ENCODE data around the gene TMEFF2. TPM values are rescaled to one million over a fixed set of nuclear protein-coding genes. Genes with fewer than 3 reads are reported as not detected.

Gene TMEFF2
- total and polyA plus RNA-seq, 2 donors (not counting 1 experiment from before 2014, with no cell fraction given) = not detected

DNA sequence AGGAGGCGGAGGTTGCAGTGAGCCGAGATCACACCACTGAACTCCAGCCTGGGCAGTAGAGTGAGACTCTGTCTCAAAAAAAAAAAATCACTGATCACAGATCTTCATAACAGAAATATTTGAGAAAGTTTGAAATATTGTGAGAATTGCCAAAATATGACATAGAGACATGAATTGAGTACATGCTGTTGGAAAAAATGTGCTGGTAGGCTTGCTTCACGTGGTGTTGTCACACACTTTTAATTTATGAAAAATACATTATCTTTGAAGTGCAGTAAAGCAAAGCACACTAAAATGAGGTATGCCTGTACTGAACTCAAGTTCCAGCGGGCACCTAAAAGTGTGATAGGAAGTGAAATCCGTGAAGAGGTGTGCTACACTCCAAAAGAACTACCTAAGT is 152.6 kb downstream of the TMEFF2 start:
- ChIA-PET POLR2A (no interaction called here), CTCF (no interaction called here)
- TF ChIP-seq, protein P1, sequence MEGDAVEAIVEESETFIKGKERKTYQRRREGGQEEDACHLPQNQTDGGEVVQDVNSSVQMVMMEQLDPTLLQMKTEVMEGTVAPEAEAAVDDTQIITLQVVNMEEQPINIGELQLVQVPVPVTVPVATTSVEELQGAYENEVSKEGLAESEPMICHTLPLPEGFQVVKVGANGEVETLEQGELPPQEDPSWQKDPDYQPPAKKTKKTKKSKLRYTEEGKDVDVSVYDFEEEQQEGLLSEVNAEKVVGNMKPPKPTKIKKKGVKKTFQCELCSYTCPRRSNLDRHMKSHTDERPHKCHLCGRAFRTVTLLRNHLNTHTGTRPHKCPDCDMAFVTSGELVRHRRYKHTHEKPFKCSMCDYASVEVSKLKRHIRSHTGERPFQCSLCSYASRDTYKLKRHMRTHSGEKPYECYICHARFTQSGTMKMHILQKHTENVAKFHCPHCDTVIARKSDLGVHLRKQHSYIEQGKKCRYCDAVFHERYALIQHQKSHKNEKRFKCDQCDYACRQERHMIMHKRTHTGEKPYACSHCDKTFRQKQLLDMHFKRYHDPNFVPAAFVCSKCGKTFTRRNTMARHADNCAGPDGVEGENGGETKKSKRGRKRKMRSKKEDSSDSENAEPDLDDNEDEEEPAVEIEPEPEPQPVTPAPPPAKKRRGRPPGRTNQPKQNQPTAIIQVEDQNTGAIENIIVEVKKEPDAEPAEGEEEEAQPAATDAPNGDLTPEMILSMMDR (IDR thresholded peaks at IDR 0.05) = no peak
- TF ChIP-seq EZH2 (IDR thresholded peaks at IDR 0.05; ENCODE audit: borderline replicate concordance, insufficient read depth, low read depth, low read length, poor library complexity, severe bottlenecking) = no peak
- H3K4me1 ChIP-seq (ENCODE audit: control insufficient read depth in 2 of 2, insufficient read depth in 2 of 2, low read length in 2 of 2) = no peaks in the 10 kb centered on the region
- no peak overlapping the region for H3K4me3 Mint-ChIP-seq
- no peak overlapping the region for H3K4me3 ChIP-seq (ENCODE audit: control extremely low read depth in 1 of 5, extremely low read depth in 1 of 5, insufficient read depth in 1 of 5, low read depth in 2 of 5, low read length in 4 of 5)
- H2AFZ ChIP-seq (ENCODE audit: insufficient read depth, low read depth, low read length, poor library complexity, severe bottlenecking) = no peak overlapping the region
- no peak overlapping the region for H3K4me2 ChIP-seq (replicated peaks; ENCODE audit: low read depth, low read length, poor library complexity, severe bottlenecking)
- no peaks in the 10 kb centered on the region for H3K36me3 ChIP-seq (replicated peaks in 1 of 2; ENCODE audit: control extremely low read depth in 1 of 2, control insufficient read depth in 1 of 2, extremely low read depth in 1 of 2, insufficient read depth in 2 of 2, low read length in 1 of 2)
- H3K4me1 Mint-ChIP-seq = no peaks in the 10 kb centered on the region
- H3K79me2 ChIP-seq (ENCODE audit: control insufficient read depth, insufficient read depth, low read length) = no peaks in the 10 kb centered on the region
- intact Hi-C loops (cut with micrococcal nuclease) = no loop called here
- no peak overlapping the region for H3K27ac Mint-ChIP-seq
- no peaks in the 10 kb centered on the region for H3K27me3 Mint-ChIP-seq
- no peaks in the 10 kb centered on the region for H3K27me3 ChIP-seq (replicated peaks in 1 of 4; ENCODE audit: control extremely low read depth in 1 of 4, control insufficient read depth in 3 of 4, insufficient read depth in 4 of 4, low read length in 3 of 4)
- H3K27ac ChIP-seq (ENCODE audit: low read length in 2 of 2) = no peak overlapping the region
- WGBS (ENCODE audit: insufficient coverage) = no CpG with 5 or more reads among the region's 5 CpGs
- no peak overlapping the region for H3K9ac ChIP-seq (ENCODE audit: low read length)
- ATAC-seq (ENCODE audit: low read depth) = no peak
- H4K20me1 ChIP-seq (ENCODE audit: control insufficient read depth, insufficient read depth, low read length, poor library complexity, severe bottlenecking) = no peaks in the 10 kb centered on the region
- no peaks in the 10 kb centered on the region for H3K9me3 Mint-ChIP-seq (ENCODE audit: insufficient read depth)
- no peak for DNase-seq
- H3K9me3 ChIP-seq (ENCODE audit: control extremely low read depth in 1 of 3, control insufficient read depth in 2 of 3, insufficient read depth in 1 of 3, low read length in 2 of 3) = peaks cover 0 to 1% (median 0%) of the 10 kb centered on the region in 3 donors

DNA sequence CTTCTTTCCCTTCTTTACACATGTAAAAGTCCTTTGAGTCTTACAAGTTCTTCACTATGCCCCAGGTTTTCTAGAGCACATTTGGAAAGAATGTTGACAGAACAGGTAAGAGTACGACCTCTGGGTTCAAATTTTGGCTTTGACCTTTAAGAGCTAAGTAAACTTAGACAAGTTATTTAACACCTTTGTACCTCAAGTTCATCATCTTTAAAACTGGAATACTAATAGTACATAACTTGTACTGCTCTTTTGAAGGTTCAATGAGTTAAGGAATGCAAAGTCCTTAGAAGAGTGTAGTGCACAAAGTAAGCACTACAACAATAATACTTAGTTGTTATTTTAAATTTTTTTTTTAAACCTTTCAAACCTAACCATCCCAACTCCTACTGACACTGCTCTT is 156.6 kb downstream of the TMEFF2 start:
- TF ChIP-seq, protein P1 (IDR thresholded peaks at IDR 0.05) = no peak
- TF ChIP-seq EZH2 (IDR thresholded peaks at IDR 0.05; ENCODE audit: borderline replicate concordance, insufficient read depth, low read depth, low read length, poor library complexity, severe bottlenecking) = no peak
- ATAC-seq (ENCODE audit: low read depth) (no peak), DNase-seq (no peak)
- Mint-ChIP-seq H3K4me3 (no peak overlapping the region), H3K9me3 (ENCODE audit: insufficient read depth) (no peaks in the 10 kb centered on the region), H3K27ac (no peak overlapping the region), H3K27me3 (no peaks in the 10 kb centered on the region), H3K4me1 (no peaks in the 10 kb centered on the region)
- Histone ChIP-seq H3K4me1 (ENCODE audit: control insufficient read depth in 2 of 2, insufficient read depth in 2 of 2, low read length in 2 of 2) (no peaks in the 10 kb centered on the region), H3K27me3 (replicated peaks in 1 of 4; ENCODE audit: control extremely low read depth in 1 of 4, control insufficient read depth in 3 of 4, insufficient read depth in 4 of 4, low read length in 3 of 4) (no peaks in the 10 kb centered on the region), H4K20me1 (ENCODE audit: control insufficient read depth, insufficient read depth, low read length, poor library complexity, severe bottlenecking) (no peaks in the 10 kb centered on the region), H3K27ac (ENCODE audit: low read length in 2 of 2) (no peak overlapping the region), H3K4me2 (replicated peaks; ENCODE audit: low read depth, low read length, poor library complexity, severe bottlenecking) (no peak overlapping the region), H2AFZ (ENCODE audit: insufficient read depth, low read depth, low read length, poor library complexity, severe bottlenecking) (no peak overlapping the region), H3K79me2 (ENCODE audit: control insufficient read depth, insufficient read depth, low read length) (no peaks in the 10 kb centered on the region), H3K4me3 (ENCODE audit: control extremely low read depth in 1 of 5, extremely low read depth in 1 of 5, insufficient read depth in 1 of 5, low read depth in 2 of 5, low read length in 4 of 5) (no peak overlapping the region), H3K36me3 (replicated peaks in 1 of 2; ENCODE audit: control extremely low read depth in 1 of 2, control insufficient read depth in 1 of 2, extremely low read depth in 1 of 2, insufficient read depth in 2 of 2, low read length in 1 of 2) (no peaks in the 10 kb centered on the region), H3K9ac (ENCODE audit: low read length) (no peak overlapping the region), H3K9me3 (ENCODE audit: control extremely low read depth in 1 of 3, control insufficient read depth in 2 of 3, insufficient read depth in 1 of 3, low read length in 2 of 3) (peaks cover 0 to 1% (median 0%) of the 10 kb centered on the region in 3 donors)
- WGBS (ENCODE audit: insufficient coverage) = no CpG with 5 or more reads among the region's 1 CpG
- ChIA-PET CTCF (no interaction called here), POLR2A (no interaction called here)
- intact Hi-C loops (cut with micrococcal nuclease) = no loop called here

All from B cell (primary cell).